Epithelial cell of proximal tubule (primary cell): ENCODE measurements around the gene XYLB. TPM values are rescaled to one million over a fixed set of nuclear protein-coding genes. Genes with fewer than 3 reads are reported as not detected.
A peak's percentile ranks its signal among the peaks of the same experiment; 100 is the strongest.

Experiments
- DNase-seq: peaks from one replicate; pipeline ENCODE4 v3.0.0-alpha.2; 2011; ENCODE audit warnings: low read depth
- H3K4me3 ChIP-seq: 2 replicates; pipeline ENCODE4 v1.5.1; 2011; ENCODE audit warnings: low read depth, mild to moderate bottlenecking, low read length
- total RNA-seq: library from RNA; depleted of rRNA; stranded (reverse); fragments of >200 nt; gene quantifications from 2 replicates; pipeline ENCODE4 v1.2.3, GENCODE V29; 2015
- TF ChIP-seq, protein P1 (sequence below): conservative IDR thresholded peaks from 2 replicates; pipeline ENCODE4 v1.5.1; 2012; ENCODE audit warnings: low read depth, mild to moderate bottlenecking, low read length

Gene XYLB
- total RNA-seq, 1 donor from 2014 or later, result 7.8 TPM

GRCh38 chr3:38337703-38338102 is 8.9 kb upstream of the XYLB start:
- DNase-seq, result no peak
- TF ChIP-seq, protein P1, sequence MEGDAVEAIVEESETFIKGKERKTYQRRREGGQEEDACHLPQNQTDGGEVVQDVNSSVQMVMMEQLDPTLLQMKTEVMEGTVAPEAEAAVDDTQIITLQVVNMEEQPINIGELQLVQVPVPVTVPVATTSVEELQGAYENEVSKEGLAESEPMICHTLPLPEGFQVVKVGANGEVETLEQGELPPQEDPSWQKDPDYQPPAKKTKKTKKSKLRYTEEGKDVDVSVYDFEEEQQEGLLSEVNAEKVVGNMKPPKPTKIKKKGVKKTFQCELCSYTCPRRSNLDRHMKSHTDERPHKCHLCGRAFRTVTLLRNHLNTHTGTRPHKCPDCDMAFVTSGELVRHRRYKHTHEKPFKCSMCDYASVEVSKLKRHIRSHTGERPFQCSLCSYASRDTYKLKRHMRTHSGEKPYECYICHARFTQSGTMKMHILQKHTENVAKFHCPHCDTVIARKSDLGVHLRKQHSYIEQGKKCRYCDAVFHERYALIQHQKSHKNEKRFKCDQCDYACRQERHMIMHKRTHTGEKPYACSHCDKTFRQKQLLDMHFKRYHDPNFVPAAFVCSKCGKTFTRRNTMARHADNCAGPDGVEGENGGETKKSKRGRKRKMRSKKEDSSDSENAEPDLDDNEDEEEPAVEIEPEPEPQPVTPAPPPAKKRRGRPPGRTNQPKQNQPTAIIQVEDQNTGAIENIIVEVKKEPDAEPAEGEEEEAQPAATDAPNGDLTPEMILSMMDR, result no peak
- H3K4me3 ChIP-seq, result no peak overlapping the region

- TF ChIP-seq, protein P1, result peak; percentile 27
- H3K4me3 ChIP-seq, result no peak overlapping the region
- DNase-seq, result no peak
Measured at GRCh38 chr3:38343797-38344594, 2.6 kb upstream of the XYLB start.

GRCh38 chr3:38345879-38346586 is 552 bp upstream of the XYLB start:
- TF ChIP-seq, protein P1, result no peak
- no peak for DNase-seq
- H3K4me3 ChIP-seq, result peak overlapping the region; percentile 79

- H3K4me3 ChIP-seq, result peak overlapping the region; percentile 79
- no peak for DNase-seq
- TF ChIP-seq, protein P1, result no peak
Measured at GRCh38 chr3:38347421-38348200, 1.0 kb downstream of the XYLB start.

DNA sequence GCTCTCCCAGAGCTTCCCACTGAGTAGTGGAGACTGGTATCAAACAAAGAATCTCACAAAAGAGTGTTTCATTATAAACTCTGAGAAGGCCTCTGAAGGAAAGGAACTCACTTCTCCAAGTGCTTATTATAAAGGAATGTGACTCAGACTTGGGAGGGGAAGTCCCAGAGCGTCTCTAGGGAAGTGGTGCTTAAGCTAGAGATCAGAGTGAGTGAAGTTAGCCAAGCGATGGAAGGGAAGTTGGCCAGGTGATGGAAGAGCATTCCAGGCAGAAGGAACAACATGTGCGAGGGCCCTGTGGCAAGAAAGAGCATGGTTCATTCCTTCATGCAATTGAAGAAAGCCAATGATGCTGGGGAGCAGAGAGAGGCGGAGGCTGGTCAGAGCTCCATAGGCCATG is 2.3 kb downstream of the XYLB start:
- H3K4me3 ChIP-seq, result no peak overlapping the region
- peak; percentile 62 for DNase-seq
- TF ChIP-seq, protein P1, result no peak

GRCh38 chr3:38349684-38350359 is 3.2 kb downstream of the XYLB start:
- TF ChIP-seq, protein P1, result no peak
- H3K4me3 ChIP-seq, result no peak overlapping the region
- DNase-seq, result no peak
